ENCODE results near the gene ZC3H4.

Gene ZC3H4

DNA sequence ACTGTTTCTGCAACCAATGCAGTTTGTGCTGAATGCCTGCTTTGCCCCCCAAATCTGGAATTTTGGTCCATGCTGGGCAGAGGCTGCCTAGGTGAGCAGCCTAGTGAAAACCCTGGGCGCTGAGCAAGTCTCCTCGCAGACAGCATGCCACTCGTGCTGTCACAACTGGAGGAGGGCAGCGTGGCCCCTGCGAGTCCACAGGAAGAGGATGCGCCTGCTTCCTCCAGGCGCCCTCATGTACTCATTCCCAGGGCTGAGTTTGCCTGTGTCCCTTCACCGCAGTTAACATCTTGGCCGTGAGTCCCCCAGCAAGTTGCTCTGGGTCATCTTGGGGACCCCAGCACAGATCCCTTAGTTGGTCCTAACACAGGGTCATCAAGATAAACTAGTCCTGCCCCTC, 39.0 kb downstream of the ZC3H4 start:
- DNase-seq (ENCODE audit: insufficient read length) (no peak), FAIRE-seq (no peak)
- TF ChIP-seq POLR2AphosphoS5 (IDR thresholded peaks at IDR 0.05; ENCODE audit: low read depth, low read length) (no peak), TAF1 (IDR thresholded peaks at IDR 0.05; ENCODE audit: borderline replicate concordance, low read depth, low read length) (no peak), POLR2A (IDR thresholded peaks at IDR 0.05; ENCODE audit: low read depth, low read length) (no peak)

- FAIRE-seq (no peak), DNase-seq (ENCODE audit: insufficient read length) (no peak)
- TF ChIP-seq TAF1 (IDR thresholded peaks at IDR 0.05; ENCODE audit: borderline replicate concordance, low read depth, low read length) (no peak), POLR2A (IDR thresholded peaks at IDR 0.05; ENCODE audit: low read depth, low read length) (no peak), POLR2AphosphoS5 (IDR thresholded peaks at IDR 0.05; ENCODE audit: low read depth, low read length) (no peak)
Measured at GRCh38 chr19:47073574-47073973, 40.0 kb downstream of the ZC3H4 start.

DNA sequence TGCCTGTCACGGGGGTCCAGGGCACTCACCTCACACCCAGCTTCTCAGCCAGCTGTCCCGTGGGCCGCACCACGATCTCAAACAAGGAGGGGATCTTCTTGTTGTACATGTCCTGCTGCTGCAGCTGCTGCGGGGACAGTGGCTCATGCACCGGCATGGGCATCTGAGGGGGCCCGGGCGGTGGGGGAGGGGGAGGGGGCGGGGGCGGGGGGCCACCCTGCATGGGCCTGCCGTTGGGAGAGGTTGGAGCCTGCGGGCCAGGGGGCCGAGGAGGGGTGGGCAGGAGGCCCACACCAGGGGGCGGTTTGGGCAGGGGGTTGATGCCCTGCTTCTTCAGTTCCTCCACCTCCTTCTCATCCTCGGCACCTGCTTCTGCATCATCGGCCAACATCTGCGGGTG, 41.3 kb downstream of the ZC3H4 start:
- no peak for TF ChIP-seq POLR2A (IDR thresholded peaks at IDR 0.05; ENCODE audit: low read depth, low read length)
- FAIRE-seq, result no peak
- no peak for DNase-seq (ENCODE audit: insufficient read length)

DNA sequence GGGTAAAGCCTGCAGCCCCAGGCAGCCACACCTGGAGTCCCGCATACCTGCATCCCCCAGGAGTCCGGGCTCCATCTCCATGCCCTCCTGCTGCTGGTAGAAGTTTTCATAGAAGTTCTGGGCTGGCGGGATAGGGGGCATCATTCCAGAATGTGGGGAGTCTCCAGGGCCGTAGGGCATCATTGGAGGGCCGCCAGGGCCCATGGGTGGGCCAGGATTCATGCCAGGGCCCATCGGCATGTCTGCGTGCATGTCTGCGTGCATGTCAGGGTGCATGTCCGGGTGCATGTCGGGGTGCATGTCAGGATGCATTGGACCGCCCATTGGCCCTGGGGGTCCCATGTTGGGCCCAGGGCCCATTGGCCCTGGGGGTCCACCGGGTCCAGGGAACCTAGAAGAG, 41.8 kb downstream of the ZC3H4 start:
- no peak for FAIRE-seq
- DNase-seq (ENCODE audit: insufficient read length), result no peak
- TF ChIP-seq POLR2A (IDR thresholded peaks at IDR 0.05; ENCODE audit: low read depth, low read length), result no peak
- TF ChIP-seq TAF1 (IDR thresholded peaks at IDR 0.05; ENCODE audit: borderline replicate concordance, low read depth, low read length), result no peak
- TF ChIP-seq POLR2AphosphoS5 (IDR thresholded peaks at IDR 0.05; ENCODE audit: low read depth, low read length), result no peak

DNA sequence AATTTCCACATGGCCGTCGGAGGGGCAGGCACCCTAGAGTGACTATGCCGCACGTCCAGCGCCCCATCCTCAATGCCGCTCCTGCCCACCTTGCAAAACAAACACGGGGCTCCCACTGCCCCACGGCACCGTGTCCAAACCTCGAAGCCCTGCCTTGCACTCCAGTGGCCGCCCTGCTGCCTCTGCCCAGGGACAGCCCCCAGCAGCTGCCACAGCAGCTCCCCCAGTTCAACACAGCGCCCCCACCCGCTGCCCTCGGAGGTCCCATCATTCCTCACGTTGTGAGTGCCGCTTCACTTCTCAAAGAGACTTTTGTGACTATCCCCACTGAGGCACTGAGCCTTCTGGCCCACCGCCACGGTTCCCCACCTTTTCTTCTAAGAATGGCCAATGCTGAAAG, 42.8 kb downstream of the ZC3H4 start:
- FAIRE-seq (no peak), DNase-seq (ENCODE audit: insufficient read length) (no peak)
- no peak for TF ChIP-seq POLR2A (IDR thresholded peaks at IDR 0.05; ENCODE audit: low read depth, low read length)
- no peak for TF ChIP-seq POLR2AphosphoS5 (IDR thresholded peaks at IDR 0.05; ENCODE audit: low read depth, low read length)
- no peak for TF ChIP-seq TAF1 (IDR thresholded peaks at IDR 0.05; ENCODE audit: borderline replicate concordance, low read depth, low read length)

DNA sequence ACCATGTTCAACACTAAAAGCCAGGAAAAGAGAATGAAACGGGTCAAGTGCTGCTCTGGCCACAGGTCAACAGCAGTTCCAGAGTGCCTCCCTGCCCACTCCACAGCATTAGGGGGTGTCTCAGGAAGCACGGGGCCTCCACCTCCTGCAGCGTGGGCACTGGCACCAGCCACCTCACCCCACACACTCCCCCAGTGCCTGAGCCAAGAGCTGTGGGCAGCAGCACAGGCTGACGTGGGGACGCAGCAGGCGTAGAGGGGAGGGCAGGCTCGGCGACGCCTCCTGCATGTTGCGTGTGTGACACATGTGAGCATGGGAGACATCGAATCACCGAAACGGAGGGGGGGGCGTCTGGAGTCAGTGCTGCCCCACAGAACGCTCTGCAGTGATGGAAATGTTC, 43.8 kb downstream of the ZC3H4 start:
- no peak for FAIRE-seq
- TF ChIP-seq POLR2A (IDR thresholded peaks at IDR 0.05; ENCODE audit: low read depth, low read length) (no peak), TAF1 (IDR thresholded peaks at IDR 0.05; ENCODE audit: borderline replicate concordance, low read depth, low read length) (no peak), POLR2AphosphoS5 (IDR thresholded peaks at IDR 0.05; ENCODE audit: low read depth, low read length) (no peak)
- no peak for DNase-seq (ENCODE audit: insufficient read length)

GRCh38 chr19:47068876-47069406, 44.6 kb downstream of the ZC3H4 start:
- TF ChIP-seq POLR2A (IDR thresholded peaks at IDR 0.05; ENCODE audit: low read depth, low read length), result no peak
- TF ChIP-seq POLR2AphosphoS5 (IDR thresholded peaks at IDR 0.05; ENCODE audit: low read depth, low read length), result no peak
- no peak for TF ChIP-seq TAF1 (IDR thresholded peaks at IDR 0.05; ENCODE audit: borderline replicate concordance, low read depth, low read length)
- no peak for FAIRE-seq
- DNase-seq (ENCODE audit: insufficient read length), result no peak

- no peak for FAIRE-seq
- DNase-seq (ENCODE audit: insufficient read length), result no peak
- TF ChIP-seq TAF1 (IDR thresholded peaks at IDR 0.05; ENCODE audit: borderline replicate concordance, low read depth, low read length) (no peak), POLR2AphosphoS5 (IDR thresholded peaks at IDR 0.05; ENCODE audit: low read depth, low read length) (no peak), POLR2A (IDR thresholded peaks at IDR 0.05; ENCODE audit: low read depth, low read length) (no peak)
Measured at GRCh38 chr19:47068246-47068645, 45.3 kb downstream of the ZC3H4 start.

GRCh38 chr19:47067215-47067847, 46.2 kb downstream of the ZC3H4 start:
- TF ChIP-seq TAF1 (IDR thresholded peaks at IDR 0.05; ENCODE audit: borderline replicate concordance, low read depth, low read length) (no peak), POLR2AphosphoS5 (IDR thresholded peaks at IDR 0.05; ENCODE audit: low read depth, low read length) (no peak), POLR2A (IDR thresholded peaks at IDR 0.05; ENCODE audit: low read depth, low read length) (no peak)
- FAIRE-seq (no peak), DNase-seq (ENCODE audit: insufficient read length) (no peak)

- DNase-seq (ENCODE audit: insufficient read length) (no peak), FAIRE-seq (no peak)
- TF ChIP-seq TAF1 (IDR thresholded peaks at IDR 0.05; ENCODE audit: borderline replicate concordance, low read depth, low read length) (no peak), POLR2AphosphoS5 (IDR thresholded peaks at IDR 0.05; ENCODE audit: low read depth, low read length) (no peak), POLR2A (IDR thresholded peaks at IDR 0.05; ENCODE audit: low read depth, low read length) (no peak)
Measured at GRCh38 chr19:47066376-47067214, 47.0 kb downstream of the ZC3H4 start.

- no peak for DNase-seq (ENCODE audit: insufficient read length)
- no peak for FAIRE-seq
- TF ChIP-seq TAF1 (IDR thresholded peaks at IDR 0.05; ENCODE audit: borderline replicate concordance, low read depth, low read length) (no peak), POLR2AphosphoS5 (IDR thresholded peaks at IDR 0.05; ENCODE audit: low read depth, low read length) (no peak), POLR2A (IDR thresholded peaks at IDR 0.05; ENCODE audit: low read depth, low read length) (no peak)
Measured at GRCh38 chr19:47065242-47065641, 48.3 kb downstream of the ZC3H4 start.

DNA sequence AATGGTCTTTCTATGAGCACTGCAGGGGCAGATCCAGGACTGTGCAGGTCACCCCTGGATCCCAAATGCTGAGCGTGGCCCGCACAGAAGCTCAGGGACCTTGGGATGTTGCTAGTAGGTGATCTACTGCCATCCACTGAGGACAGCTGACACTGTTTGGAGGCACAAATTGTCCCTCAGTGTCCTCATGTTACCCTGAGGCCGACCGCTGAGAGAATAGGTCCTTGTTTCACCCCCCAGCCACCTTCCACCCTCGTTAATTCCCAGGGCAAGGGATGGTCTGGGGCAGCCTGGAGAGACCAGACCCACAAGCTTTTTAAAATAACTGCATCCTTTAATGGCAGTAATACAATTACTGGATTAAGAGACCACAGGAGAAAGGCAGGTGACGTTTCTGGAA, 49.7 kb downstream of the ZC3H4 start:
- no peak for TF ChIP-seq TAF1 (IDR thresholded peaks at IDR 0.05; ENCODE audit: borderline replicate concordance, low read depth, low read length)
- TF ChIP-seq POLR2AphosphoS5 (IDR thresholded peaks at IDR 0.05; ENCODE audit: low read depth, low read length), result no peak
- no peak for TF ChIP-seq POLR2A (IDR thresholded peaks at IDR 0.05; ENCODE audit: low read depth, low read length)
- FAIRE-seq (no peak), DNase-seq (ENCODE audit: insufficient read length) (no peak)
